OCI-LY7 (cell line): ENCODE results near the gene CFL2.

Source experiments
- EZH2phosphoT487 ChIP-seq: fragments of 200-600 bp; sonication (generic); IDR thresholded peaks from 2 replicates; pipeline ENCODE4 v1.6.1; 2018; ENCODE audit warnings: low read depth, borderline replicate concordance, mild to moderate bottlenecking, mixed run types, antibody characterized with exemption, low read length, moderate library complexity, mixed read lengths
- TF ChIP-seq, protein P1 (sequence below): fragments of 200-600 bp; sonication (generic); conservative IDR thresholded peaks from 2 replicates; pipeline ENCODE4 v1.5.1; 2014; ENCODE audit warnings: mild to moderate bottlenecking, antibody characterized with exemption, low read length, moderate library complexity, mixed read lengths

DNA sequence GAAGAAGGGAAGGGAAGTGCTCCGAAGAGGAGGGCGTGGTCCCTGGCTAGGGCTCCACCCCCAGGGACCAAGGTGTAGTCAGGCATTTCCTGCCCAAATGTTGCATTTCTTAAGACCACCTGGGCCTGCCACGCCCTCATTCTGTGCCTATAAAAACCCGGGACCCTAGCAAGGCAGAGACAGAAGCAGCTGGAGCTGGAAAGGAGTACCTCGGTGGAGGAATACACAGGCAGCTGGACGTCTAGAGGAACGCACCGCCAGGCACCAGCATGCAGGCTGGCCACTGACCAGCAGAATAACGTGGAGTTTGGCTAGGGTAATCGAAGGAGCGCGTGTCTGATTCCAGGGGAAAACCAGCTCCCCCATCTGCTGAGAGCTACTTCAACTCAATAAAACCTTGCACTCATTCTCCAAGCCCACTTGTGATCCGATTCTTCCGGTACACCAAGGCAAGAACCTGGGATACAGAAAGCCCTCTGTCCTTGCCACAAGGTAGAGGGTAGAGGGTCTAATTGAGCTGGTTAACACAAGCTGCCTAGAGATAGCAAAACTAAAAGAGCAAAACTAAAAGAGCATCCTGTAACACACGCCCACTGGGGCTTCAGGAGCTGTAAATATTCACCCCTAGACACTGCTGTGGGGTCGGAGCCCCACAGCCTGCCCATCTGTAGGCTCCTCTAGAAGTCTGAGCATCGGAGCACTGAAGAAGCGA is 21.0 kb downstream of the CFL2 start:
- TF ChIP-seq, protein P1, sequence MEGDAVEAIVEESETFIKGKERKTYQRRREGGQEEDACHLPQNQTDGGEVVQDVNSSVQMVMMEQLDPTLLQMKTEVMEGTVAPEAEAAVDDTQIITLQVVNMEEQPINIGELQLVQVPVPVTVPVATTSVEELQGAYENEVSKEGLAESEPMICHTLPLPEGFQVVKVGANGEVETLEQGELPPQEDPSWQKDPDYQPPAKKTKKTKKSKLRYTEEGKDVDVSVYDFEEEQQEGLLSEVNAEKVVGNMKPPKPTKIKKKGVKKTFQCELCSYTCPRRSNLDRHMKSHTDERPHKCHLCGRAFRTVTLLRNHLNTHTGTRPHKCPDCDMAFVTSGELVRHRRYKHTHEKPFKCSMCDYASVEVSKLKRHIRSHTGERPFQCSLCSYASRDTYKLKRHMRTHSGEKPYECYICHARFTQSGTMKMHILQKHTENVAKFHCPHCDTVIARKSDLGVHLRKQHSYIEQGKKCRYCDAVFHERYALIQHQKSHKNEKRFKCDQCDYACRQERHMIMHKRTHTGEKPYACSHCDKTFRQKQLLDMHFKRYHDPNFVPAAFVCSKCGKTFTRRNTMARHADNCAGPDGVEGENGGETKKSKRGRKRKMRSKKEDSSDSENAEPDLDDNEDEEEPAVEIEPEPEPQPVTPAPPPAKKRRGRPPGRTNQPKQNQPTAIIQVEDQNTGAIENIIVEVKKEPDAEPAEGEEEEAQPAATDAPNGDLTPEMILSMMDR: no peak
- TF ChIP-seq EZH2phosphoT487: no peak
